B cell (primary cell): ENCODE results near the gene FAM170B. TPM values are rescaled to one million over a fixed set of nuclear protein-coding genes. Genes with fewer than 3 reads are reported as not detected.

Experiments used
- ATAC-seq: fragments of 200-7000 bp; cut with Tn5 transposase; one replicate; pipeline ENCODE4 v1.10.0; 2021; ENCODE audit warnings: low read depth, mild to moderate bottlenecking, moderate number of reproducible peaks, moderate library complexity
- CTCF ChIA-PET: fragments of 350-600 bp; sonication (Branson Sonifier 250); formaldehyde crosslinking; loops from one replicate; lab custom pipeline; 2021; ENCODE audit warnings: antibody characterized with exemption, inconsistent platforms; lab: Charles Lee
- POLR2A ChIA-PET: fragments of 350-600 bp; sonication (Branson Sonifier 250); formaldehyde crosslinking; loops from one replicate; lab custom pipeline; 2021; ENCODE audit warnings: antibody characterized with exemption; lab: Charles Lee
- DNase-seq: peaks from one replicate; pipeline ENCODE4 v3.0.0; 2013
- H2AFZ ChIP-seq: 2 replicates; pipeline ENCODE4 v1.6.1; 2012; ENCODE audit warnings: mild to moderate bottlenecking, low read depth, low read length; ENCODE audit not compliant: insufficient read depth, poor library complexity, severe bottlenecking
- H3K27ac ChIP-seq, 2 donors: 1 replicate in 1 of 2; 2 replicates in 1 of 2; pipeline ENCODE4 v1.5.1; 2012 to 2013; ENCODE audit warnings: low read length in 2 of 2, mild to moderate bottlenecking in 2 of 2, moderate library complexity in 1 of 2
- H3K27me3 ChIP-seq, 4 experiments: fragments of 200-600 bp in 1 of 4; sonication (generic) in 1 of 4; replicated peaks in 1 of 4; 1 replicate in 2 of 4; 2 replicates in 2 of 4; pipeline versions ENCODE4 v1.6.1 to v1.7.0; 2013 to 2016; ENCODE audit warnings: low read length in 3 of 4, mild to moderate bottlenecking in 2 of 4, mixed read lengths in 1 of 4, moderate library complexity in 1 of 4; ENCODE audit not compliant: insufficient read depth in 4 of 4, control insufficient read depth in 3 of 4; ENCODE audit errors: control extremely low read depth in 1 of 4
- H3K36me3 ChIP-seq, 2 experiments: replicated peaks in 1 of 2; 1 replicate in 1 of 2; 2 replicates in 1 of 2; pipeline versions ENCODE4 v1.6.1 to v1.7.1; 2013; ENCODE audit warnings: low read length in 1 of 2; ENCODE audit not compliant: insufficient read depth in 2 of 2, control insufficient read depth in 1 of 2; ENCODE audit errors: control extremely low read depth in 1 of 2, extremely low read depth in 1 of 2
- H3K4me1 ChIP-seq, 2 donors: fragments of 200-600 bp in 1 of 2; sonication (generic) in 1 of 2; 1 replicate in 1 of 2; 2 replicates in 1 of 2; pipeline versions ENCODE4 v1.5.1 to v1.6.1; 2013 to 2017; ENCODE audit warnings: low read length in 2 of 2; ENCODE audit not compliant: control insufficient read depth in 2 of 2, insufficient read depth in 2 of 2
- H3K4me2 ChIP-seq: replicated peaks from 2 replicates; pipeline ENCODE3; 2012; ENCODE audit warnings: mild to moderate bottlenecking, low read depth, low read length; ENCODE audit not compliant: poor library complexity, severe bottlenecking
- H3K4me3 ChIP-seq, 5 experiments: fragments of 200-600 bp in 1 of 5; sonication (generic) in 1 of 5; 1 replicate in 3 of 5; 2 replicates in 2 of 5; pipeline versions ENCODE4 v1.5.1 to v1.7.0; 2011 to 2016; ENCODE audit warnings: low read length in 4 of 5, mild to moderate bottlenecking in 4 of 5, low read depth in 2 of 5, control low read depth in 1 of 5, moderate library complexity in 1 of 5; ENCODE audit not compliant: insufficient read depth in 1 of 5; ENCODE audit errors: control extremely low read depth in 1 of 5, extremely low read depth in 1 of 5
- H3K79me2 ChIP-seq: fragments of 200-600 bp; sonication (generic); one replicate; pipeline ENCODE4 v1.6.0; 2016; ENCODE audit warnings: low read length; ENCODE audit not compliant: control insufficient read depth, insufficient read depth
- H3K9ac ChIP-seq: fragments of 200-600 bp; sonication (generic); 2 replicates; pipeline ENCODE4 v1.6.1; 2017; ENCODE audit warnings: mild to moderate bottlenecking, low read length, moderate library complexity
- H3K9me3 ChIP-seq, 3 donors: one replicate each; pipeline versions ENCODE4 v1.6.1 to v1.7.1; 2013; ENCODE audit warnings: low read length in 2 of 3; ENCODE audit not compliant: control insufficient read depth in 2 of 3, insufficient read depth in 1 of 3; ENCODE audit errors: control extremely low read depth in 1 of 3
- H4K20me1 ChIP-seq: 2 replicates; pipeline ENCODE4 v1.6.0; 2012; ENCODE audit warnings: mild to moderate bottlenecking, low read length; ENCODE audit not compliant: insufficient read depth, control insufficient read depth, poor library complexity, severe bottlenecking
- H3K27ac Mint-ChIP-seq: one replicate; pipeline ENCODE4 v1.8.0; 2021; ENCODE audit warnings: mixed read lengths
- H3K27me3 Mint-ChIP-seq: one replicate; pipeline ENCODE4 v1.8.0; 2021; ENCODE audit warnings: mixed read lengths
- H3K4me1 Mint-ChIP-seq: one replicate; pipeline ENCODE4 v1.8.0; 2021; ENCODE audit warnings: mixed read lengths
- H3K4me3 Mint-ChIP-seq: one replicate; pipeline ENCODE4 v1.8.0; 2021; ENCODE audit warnings: mixed read lengths
- H3K9me3 Mint-ChIP-seq: one replicate; pipeline ENCODE4 v1.8.0; 2022; ENCODE audit warnings: mixed read lengths; ENCODE audit not compliant: insufficient read depth
- CTCF ChIP-seq: fragments of 200-600 bp; IDR thresholded peaks from one replicate; pipeline ENCODE4 v1.8.0; 2022; ENCODE audit warnings: antibody characterized with exemption, mild to moderate bottlenecking
- EZH2 ChIP-seq: IDR thresholded peaks from 2 replicates; pipeline ENCODE4 v1.6.1; 2012; ENCODE audit warnings: borderline replicate concordance, low read depth, mild to moderate bottlenecking, moderate library complexity, low read length; ENCODE audit not compliant: insufficient read depth, poor library complexity, severe bottlenecking
- WGBS: methylation state at CpG from one replicate; pipeline ENCODE4 v1.1.5; 2013; ENCODE audit warnings: missing lambda C conversion rate; ENCODE audit not compliant: insufficient coverage; 5-methylcytosine and 5-hydroxymethylcytosine counted together
- intact Hi-C: fragments of 100-400 bp; cut with micrococcal nuclease; formaldehyde crosslinking; loops from one replicate; pipeline ENCODE4 v1.10.0; 2022
- polyA plus RNA-seq: library from polyadenylated mRNA; depleted of rRNA; stranded (reverse); fragments of >200 nt; gene quantifications from 2 replicates; pipeline ENCODE4 v1.2.3, GENCODE V29; 2012
- total RNA-seq, 2 donors: library from RNA; stranded (reverse); fragments of 120-200 nt in 1 of 2; gene quantifications; 1 replicate in 1 of 2; 2 replicates in 1 of 2; pipeline versions ENCODE4 v1.2.3 to v1.2.4, GENCODE V29; 2013 to 2022

Gene FAM170B
- total and polyA plus RNA-seq, 2 donors (not counting 1 experiment from before 2014, with no cell fraction given), result not detected

- peaks cover 4 to 5% of the 10 kb centered on the region in 2 donors for H3K4me1 ChIP-seq
- no peak for DNase-seq
- no peak overlapping the region for H3K9ac ChIP-seq
- intact Hi-C loops, result no loop called here
- ChIA-PET CTCF (no interaction called here), POLR2A (no interaction called here)
- H2AFZ ChIP-seq, result no peak overlapping the region
- Mint-ChIP-seq H3K9me3 (no peaks in the 10 kb centered on the region), H3K4me1 (peaks cover 4% of the 10 kb centered on the region), H3K27me3 (peaks cover 24% of the 10 kb centered on the region), H3K27ac (no peak overlapping the region), H3K4me3 (no peak overlapping the region)
- 80% methylated on average over 1 of the region's 6 CpGs for WGBS
- H3K4me2 ChIP-seq, result no peak overlapping the region
- no peaks in the 10 kb centered on the region for H4K20me1 ChIP-seq
- H3K27ac ChIP-seq, result no peak overlapping the region
- TF ChIP-seq EZH2, result no peak
- TF ChIP-seq CTCF, result no peak
- peaks cover 0 to 5% (median 0%) of the 10 kb centered on the region in 3 donors for H3K9me3 ChIP-seq
- no peaks in the 10 kb centered on the region for H3K36me3 ChIP-seq
- ATAC-seq, result no peak
- no peak overlapping the region for H3K4me3 ChIP-seq
- peaks cover 0 to 31% (median 16%) of the 10 kb centered on the region in 4 experiments for H3K27me3 ChIP-seq
- H3K79me2 ChIP-seq, result no peaks in the 10 kb centered on the region
Observed at GRCh38 chr10:49118430-49119074, 15.3 kb downstream of the FAM170B start.

GRCh38 chr10:49117376-49118070 is 16.3 kb downstream of the FAM170B start:
- no peaks in the 10 kb centered on the region for H3K36me3 ChIP-seq
- 100% methylated on average over 1 of the region's 4 CpGs for WGBS
- Mint-ChIP-seq H3K9me3 (no peaks in the 10 kb centered on the region), H3K27me3 (peaks cover 24% of the 10 kb centered on the region), H3K4me3 (no peak overlapping the region), H3K27ac (no peak overlapping the region), H3K4me1 (peaks cover 4% of the 10 kb centered on the region)
- no peak for TF ChIP-seq CTCF
- no peak for TF ChIP-seq EZH2
- no peaks in the 10 kb centered on the region for H3K79me2 ChIP-seq
- intact Hi-C loops, result no loop called here
- ChIA-PET CTCF (no interaction called here), POLR2A (no interaction called here)
- no peak overlapping the region for H3K27ac ChIP-seq
- no peak for DNase-seq
- H3K4me2 ChIP-seq, result no peak overlapping the region
- no peak overlapping the region for H2AFZ ChIP-seq
- H3K9ac ChIP-seq, result no peak overlapping the region
- H3K9me3 ChIP-seq, result peaks cover 0 to 5% (median 0%) of the 10 kb centered on the region in 3 donors
- peaks cover 4 to 5% of the 10 kb centered on the region in 2 donors for H3K4me1 ChIP-seq
- no peak for ATAC-seq
- no peaks in the 10 kb centered on the region for H4K20me1 ChIP-seq
- H3K4me3 ChIP-seq, result no peak overlapping the region
- peaks cover 0 to 38% (median 16%) of the 10 kb centered on the region in 4 experiments for H3K27me3 ChIP-seq
